Left ventricle myocardium superior (tissue), 1 donor: Measurements from ENCODE around the gene RPL11. TPM values are rescaled to one million over a fixed set of nuclear protein-coding genes. Genes with fewer than 3 reads are reported as not detected.
A peak's percentile ranks its signal among the peaks of the same experiment; 100 is the strongest.
"Not testable (repeated sequence)": the region's sequence is repeated elsewhere in the genome, so short reads cannot be mapped to it uniquely, and the experiment has no call there.

ENCODE experiments used
- ATAC-seq: fragments of 200-7000 bp; cut with Tn5 transposase; one replicate; pipeline ENCODE4 v1.9.1; 2020; ENCODE audit warnings: mild to moderate bottlenecking, moderate library complexity
- DNase-seq: peaks from one replicate; pipeline ENCODE4 v3.0.0-alpha.2; 2020
- intact Hi-C: fragments of 100-400 bp; cut with micrococcal nuclease; formaldehyde crosslinking; loops from one replicate; pipeline ENCODE4 v1.11.0; 2022
- long read RNA-seq: library from polyadenylated mRNA; unstranded; transcript quantifications from one replicate; pipeline ENCODE4 v2.0.0, GENCODE V29; 2021
- total RNA-seq: library from RNA; stranded (reverse); fragmentation: NEBNext Ultra II Directional; extraction: Animal tissue kit (Norgen Biotek cat#: 25700); gene quantifications from one replicate; pipeline ENCODE4 v1.2.1, GENCODE V29; 2021
- donor health status: DM: no; HTN: yes; CAD: no; lungs with severe emphysema.

The RPL11 gene
- total RNA-seq, result 626 TPM
- long read RNA-seq, transcript RPL11-203 (5 exons, 879 nt), result minor isoform, 24 of 455 reads
- long read RNA-seq, transcript RPL11-206 (6 exons, 1,017 nt), result major isoform, 282 of 455 reads
- long read RNA-seq, transcript RPL11-201 (6 exons, 660 nt), result minor isoform, 49 of 455 reads
- long read RNA-seq, partial matches to known transcripts, result 91 of 455 reads
- long read RNA-seq, other reads (novel, unspliced or antisense), result 8 of 455 reads

- ATAC-seq (peak; percentile 100), DNase-seq (peak; percentile 93)
- intact Hi-C loops, result no loop called here
Measured at GRCh38 chr1:23691499-23692307, at the start of gene RPL11. TSS of gene RPL11 (plus strand) at chr1:23691806. CDS start at chr1:23691824, 18 bp downstream.

GRCh38 chr1:23643736-23644554, 47.7 kb upstream of the RPL11 start:
- intact Hi-C loops, result no loop called here
- no peak for DNase-seq
- ATAC-seq, result peak; percentile 49

- DNase-seq (no peak), ATAC-seq (peak; percentile 36)
- intact Hi-C loops, result no loop called here
Measured at GRCh38 chr1:23644555-23644866, 47.1 kb upstream of the RPL11 start.

GRCh38 chr1:23645338-23645737, 46.3 kb upstream of the RPL11 start:
- DNase-seq (no peak), ATAC-seq (no peak)

GRCh38 chr1:23646091-23646490, 45.5 kb upstream of the RPL11 start:
- intact Hi-C loops, result no loop called here
- no peak for DNase-seq
- no peak for ATAC-seq

More at GRCh38 chr1:23645338-23645737, 46.3 kb upstream of the RPL11 start:
- intact Hi-C loops, result no loop called here

- no peak for DNase-seq
- ATAC-seq, result no peak
- intact Hi-C loops, result no loop called here
Measured at GRCh38 chr1:23646541-23646940, 45.1 kb upstream of the RPL11 start.

GRCh38 chr1:23648576-23648975, 43.0 kb upstream of the RPL11 start:
- intact Hi-C loops, result no loop called here
- ATAC-seq (no peak), DNase-seq (no peak)

- ATAC-seq, intact Hi-C loops, DNase-seq: not testable (repeated sequence)
Measured at GRCh38 chr1:23649157-23649556, 42.4 kb upstream of the RPL11 start.

GRCh38 chr1:23650344-23650990, 41.1 kb upstream of the RPL11 start:
- intact Hi-C loops, result no loop called here
- ATAC-seq (peak; percentile 90), DNase-seq (peak; percentile 80)

GRCh38 chr1:23651069-23651808, 40.4 kb upstream of the RPL11 start:
- intact Hi-C loops, result no loop called here
- ATAC-seq (peak; percentile 95), DNase-seq (peak; percentile 75)

GRCh38 chr1:23657659-23658275, 33.8 kb upstream of the RPL11 start:
- ATAC-seq (peak; percentile 77), DNase-seq (peak; percentile 70)
- intact Hi-C loops, result no loop called here

- ATAC-seq (no peak), DNase-seq (no peak)
- intact Hi-C loops, result no loop called here
Measured at GRCh38 chr1:23660671-23661070, 30.9 kb upstream of the RPL11 start.

- intact Hi-C loops, result no loop called here
- ATAC-seq, result no peak
Measured at GRCh38 chr1:23661887-23662286, 29.7 kb upstream of the RPL11 start.

GRCh38 chr1:23664837-23665795, 26.5 kb upstream of the RPL11 start:
- DNase-seq (no peak), ATAC-seq (no peak)
- intact Hi-C loops, result no loop called here

More at GRCh38 chr1:23661887-23662286, 29.7 kb upstream of the RPL11 start:
- DNase-seq, result no peak

GRCh38 chr1:23667411-23667810, 24.2 kb upstream of the RPL11 start:
- DNase-seq (no peak), ATAC-seq (no peak)
- intact Hi-C loops, result no loop called here

GRCh38 chr1:23670709-23671108, 20.9 kb upstream of the RPL11 start:
- intact Hi-C loops, result no loop called here
- no peak for ATAC-seq
- DNase-seq, result no peak

- intact Hi-C loops, result no loop called here
- DNase-seq (peak; percentile 48), ATAC-seq (peak; percentile 41)
Measured at GRCh38 chr1:23673086-23673813, 18.4 kb upstream of the RPL11 start.
